Measurements from ENCODE around the gene MYLK.

- TF ChIP-seq EZH2 (IDR thresholded peaks at IDR 0.05; ENCODE audit: borderline replicate concordance, control insufficient read depth, low read depth, low read length) (no peak), CTCF (IDR thresholded peaks at IDR 0.05 in 2 of 3, conservative IDR thresholded peaks at IDR 0.05 in 1 of 3; ENCODE audit: control insufficient read depth in 2 of 3, extremely low read depth in 1 of 3, insufficient read depth in 1 of 3, low read depth in 3 of 3, low read length in 3 of 3) (no peak), CUX1 (IDR thresholded peaks at IDR 0.05; ENCODE audit: insufficient replicate concordance, low read depth, low read length) (no peak), NFYB (IDR thresholded peaks at IDR 0.05; ENCODE audit: insufficient read depth, low read depth, low read length) (no peak)
These were observed 12.2 kb downstream of the MYLK start for GRCh38 chr3:123871946-123872345.
